CD8-positive, alpha-beta memory T cell (primary cell): ENCODE results near the gene GNL3. TPM values are rescaled to one million over a fixed set of nuclear protein-coding genes. Genes with fewer than 3 reads are reported as not detected.
A peak's percentile ranks its signal among the peaks of the same experiment; 100 is the strongest.

Experiments
- CTCF ChIA-PET: fragments of 350-600 bp; sonication (Branson Sonifier 250); formaldehyde crosslinking; loops from one replicate; lab custom pipeline; 2021; ENCODE audit warnings: antibody characterized with exemption; lab: Charles Lee
- POLR2A ChIA-PET: fragments of 350-600 bp; sonication (Branson Sonifier 250); formaldehyde crosslinking; loops from one replicate; lab custom pipeline; 2021; ENCODE audit warnings: antibody characterized with exemption; lab: Charles Lee
- DNase-seq, 5 donors: peaks; one replicate each; pipeline versions ENCODE4 v3.0.0 to v3.0.0-alpha.2; 2020 to 2022; ENCODE audit warnings: mixed read lengths in 1 of 5
- H3K27ac ChIP-seq: one replicate; pipeline ENCODE4 v1.7.0; 2013; ENCODE audit warnings: low read depth, mild to moderate bottlenecking, low read length, moderate library complexity
- H3K27me3 ChIP-seq: 2 replicates; pipeline ENCODE4 v1.7.0; 2013; ENCODE audit warnings: low read length, mild to moderate bottlenecking; ENCODE audit not compliant: insufficient read depth, poor library complexity, severe bottlenecking
- H3K36me3 ChIP-seq: 2 replicates; pipeline ENCODE4 v1.7.0; 2013; ENCODE audit warnings: mild to moderate bottlenecking, low read length, moderate library complexity; ENCODE audit not compliant: insufficient read depth
- H3K4me1 ChIP-seq: 2 replicates; pipeline ENCODE4 v1.7.0; 2013; ENCODE audit warnings: mild to moderate bottlenecking, low read length, moderate library complexity; ENCODE audit not compliant: insufficient read depth
- H3K4me3 ChIP-seq: 2 replicates; pipeline ENCODE4 v1.7.0; 2013; ENCODE audit warnings: mild to moderate bottlenecking, low read length
- H3K9me3 ChIP-seq: 2 replicates; pipeline ENCODE4 v1.7.0; 2013; ENCODE audit warnings: mild to moderate bottlenecking, low read length
- H3K27ac Mint-ChIP-seq, 8 donors: one replicate each; pipeline ENCODE4 v1.8.0; 2020 to 2021; ENCODE audit warnings: mixed read lengths in 8 of 8, mild to moderate bottlenecking in 6 of 8, inconsistent platforms in 3 of 8, moderate library complexity in 3 of 8
- H3K27me3 Mint-ChIP-seq, 2 donors: one replicate each; pipeline ENCODE4 v1.8.0; 2020 to 2021; ENCODE audit warnings: mixed read lengths in 2 of 2, mild to moderate bottlenecking in 1 of 2, moderate library complexity in 1 of 2
- H3K36me3 Mint-ChIP-seq, 3 donors: one replicate each; pipeline ENCODE4 v1.8.0; 2020 to 2021; ENCODE audit warnings: mixed read lengths in 3 of 3, inconsistent platforms in 1 of 3, mild to moderate bottlenecking in 1 of 3
- H3K4me1 Mint-ChIP-seq, 3 donors: one replicate each; pipeline ENCODE4 v1.8.0; 2020 to 2021; ENCODE audit warnings: mixed read lengths in 3 of 3, inconsistent platforms in 1 of 3, mild to moderate bottlenecking in 1 of 3
- H3K4me3 Mint-ChIP-seq, 7 donors: one replicate each; pipeline ENCODE4 v1.8.0; 2020 to 2021; ENCODE audit warnings: mixed read lengths in 7 of 7, mild to moderate bottlenecking in 6 of 7, moderate library complexity in 4 of 7, inconsistent platforms in 2 of 7
- H3K9me3 Mint-ChIP-seq, 5 donors: one replicate each; pipeline ENCODE4 v1.8.0; 2020 to 2022; ENCODE audit warnings: mixed read lengths in 5 of 5, mild to moderate bottlenecking in 3 of 5, moderate library complexity in 2 of 5, inconsistent platforms in 1 of 5
- polyA plus RNA-seq: library from polyadenylated mRNA; unstranded; fragments of 300-500 nt; fragmentation: Illumina TruSeq; gene quantifications from one replicate; pipeline ENCODE4 v1.2.3, GENCODE V29; 2021
- total RNA-seq, 2 experiments: library from RNA; stranded (reverse); gene quantifications; one replicate each; pipeline ENCODE4 v1.2.3, GENCODE V29; 2021

GNL3 gene
- total and polyA plus RNA-seq, 3 experiments from 2014 or later = 58.5 to 233 (median 229) TPM

DNA sequence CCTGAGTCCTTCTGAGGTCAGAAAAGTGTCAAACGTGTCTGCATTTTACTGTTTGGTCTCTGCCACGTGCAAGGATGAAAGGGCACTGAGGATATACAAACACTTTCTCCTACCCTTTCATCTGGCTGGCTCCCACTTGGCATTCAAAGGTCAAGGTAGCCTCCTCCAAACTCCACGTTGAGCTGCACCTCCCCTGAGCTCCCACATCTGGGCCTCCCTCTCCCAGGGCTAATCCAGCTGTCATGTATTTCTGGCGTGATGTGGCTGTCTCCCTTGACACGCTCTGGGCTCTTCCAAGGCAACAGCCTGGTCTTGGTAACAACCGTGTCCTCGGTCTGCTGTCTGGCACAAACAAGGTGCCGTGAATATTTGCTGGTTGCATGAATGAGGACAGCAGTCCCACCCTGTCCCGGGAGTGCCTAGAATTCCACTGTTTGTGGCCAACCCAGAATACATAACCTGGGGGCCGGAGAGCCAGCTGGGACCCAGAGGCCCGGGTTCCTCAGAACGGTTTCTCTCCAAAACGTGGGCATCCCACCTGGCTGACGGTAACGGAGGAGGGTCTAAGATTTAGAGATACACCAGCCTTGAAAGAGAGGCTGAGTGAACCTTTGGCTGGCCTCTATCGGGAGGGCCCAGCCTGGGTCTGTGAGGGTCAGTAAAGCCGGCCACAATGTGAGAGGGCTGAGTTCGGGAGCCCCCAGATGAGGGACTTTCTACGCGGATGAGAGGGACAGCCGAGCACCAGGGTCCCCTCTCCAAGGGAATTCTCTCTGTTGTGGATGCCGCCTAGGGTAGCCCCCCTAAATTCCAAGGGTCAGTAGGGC, 19.0 kb downstream of the GNL3 start:
- Histone ChIP-seq H3K27me3 (no peaks in the 10 kb centered on the region), H3K27ac (peak overlapping the region; percentile 75), H3K4me3 (peak overlapping the region; percentile 89), H3K4me1 (peaks cover 34% of the 10 kb centered on the region), H3K36me3 (peaks cover 9% of the 10 kb centered on the region), H3K9me3 (no peaks in the 10 kb centered on the region)
- CTCF ChIA-PET = interaction anchor here (0.7 kb wide), 1 partner anchor 78 kb away, joined by 3 read pairs; no protein-coding TSS in a partner anchor
- POLR2A ChIA-PET = interaction anchor here (0.6 kb wide), 1 partner anchor 245 kb away, joined by 5 read pairs; no protein-coding TSS in a partner anchor
- H3K4me1 Mint-ChIP-seq = peaks cover 29 to 52% (median 37%) of the 10 kb centered on the region in 3 donors
- no peaks in the 10 kb centered on the region for H3K9me3 Mint-ChIP-seq
- H3K27me3 Mint-ChIP-seq = no peaks in the 10 kb centered on the region
- H3K36me3 Mint-ChIP-seq = peaks cover 0 to 37% (median 0%) of the 10 kb centered on the region in 3 donors
- peak in 1 of 5 donors; percentile 13 for DNase-seq
- H3K27ac Mint-ChIP-seq = peak overlapping the region; percentile 95 to 99 (median 97)
- peak overlapping the region; percentile 93 to 99 (median 95) for H3K4me3 Mint-ChIP-seq

DNA sequence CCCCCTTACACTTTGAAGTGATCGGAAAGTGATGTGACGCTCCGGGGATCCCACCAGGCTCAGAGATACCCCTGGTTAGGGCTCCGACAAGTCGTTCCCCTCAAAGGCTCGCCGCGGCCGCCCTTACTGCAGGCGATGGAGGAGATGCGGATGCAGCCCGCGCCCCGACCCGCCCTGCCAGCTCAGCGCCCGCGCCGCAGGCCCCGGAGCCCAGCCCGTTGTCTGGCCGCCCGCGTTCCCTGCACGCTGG, 19.5 kb downstream of the GNL3 start:
- DNase-seq = no peak
- peaks cover 9% of the 10 kb centered on the region for H3K36me3 ChIP-seq
- peaks cover 29 to 49% (median 37%) of the 10 kb centered on the region in 3 donors for H3K4me1 Mint-ChIP-seq
- no peaks in the 10 kb centered on the region for H3K9me3 Mint-ChIP-seq
- H3K27me3 Mint-ChIP-seq = no peaks in the 10 kb centered on the region
- H3K27ac ChIP-seq = peak overlapping the region; percentile 75
- no peaks in the 10 kb centered on the region for H3K27me3 ChIP-seq
- H3K4me3 ChIP-seq = peak overlapping the region; percentile 89
- no peaks in the 10 kb centered on the region for H3K9me3 ChIP-seq
- POLR2A ChIA-PET = no interaction called here
- H3K27ac Mint-ChIP-seq = peak overlapping the region; percentile 95 to 99 (median 97)
- peaks cover 0 to 32% (median 0%) of the 10 kb centered on the region in 3 donors for H3K36me3 Mint-ChIP-seq
- H3K4me1 ChIP-seq = peaks cover 34% of the 10 kb centered on the region
- peak overlapping the region; percentile 93 to 99 (median 95) for H3K4me3 Mint-ChIP-seq
- CTCF ChIA-PET = interaction anchor here (0.7 kb wide), 1 partner anchor 79 kb away, joined by 3 read pairs; no protein-coding TSS in a partner anchor

DNA sequence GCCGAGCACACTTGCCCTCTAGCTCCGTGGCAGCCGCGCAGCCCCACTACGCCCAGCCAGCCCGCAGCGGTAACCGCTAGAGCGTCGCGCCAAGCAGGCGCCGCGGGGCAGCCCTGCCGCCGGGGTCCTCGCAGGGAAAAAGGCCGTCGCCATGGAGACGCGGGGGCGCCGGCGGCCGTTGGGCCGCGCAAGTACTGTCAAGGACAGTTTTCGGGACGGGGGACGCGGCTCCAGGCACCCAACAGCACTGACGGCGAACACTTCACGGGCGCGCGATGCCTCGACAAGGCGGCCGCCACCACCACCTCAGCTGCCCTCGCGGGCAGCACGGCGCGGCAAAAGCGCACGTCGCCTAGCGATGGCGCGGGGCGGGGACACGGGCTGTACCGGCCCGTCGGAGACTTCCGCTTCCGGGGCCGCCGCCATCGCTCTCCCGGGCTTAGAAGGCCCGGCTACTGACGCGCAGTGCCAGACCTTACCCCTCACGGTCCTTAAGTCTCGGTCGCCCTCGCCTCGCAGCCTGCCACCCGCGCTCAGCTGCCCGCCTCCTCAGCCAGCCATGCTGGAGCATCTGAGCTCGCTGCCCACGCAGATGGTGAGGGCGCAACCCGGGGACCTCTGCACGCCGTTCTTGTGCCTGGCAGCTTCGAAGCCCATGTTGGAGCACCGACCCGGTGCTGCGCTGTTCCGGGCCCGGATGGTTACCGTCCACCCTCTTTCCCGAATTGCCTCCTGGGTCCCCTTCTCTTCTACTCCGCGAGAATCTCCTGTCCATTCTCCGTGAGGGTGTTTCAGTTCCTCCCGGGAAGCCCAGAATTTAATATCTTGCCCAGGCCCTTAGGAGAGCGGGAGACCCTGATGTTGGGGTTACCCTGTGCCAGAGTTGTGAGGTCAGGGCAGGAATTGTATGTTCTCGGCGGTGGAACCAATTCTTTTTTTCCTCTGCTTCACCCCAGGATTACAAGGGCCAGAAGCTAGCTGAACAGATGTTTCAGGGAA, 20.2 kb downstream of the GNL3 start, which contains the start of the genes GLT8D1 and SPCS1:
Gene GLT8D1, minus strand, starts transcription at position 104 of the 999 bp plus-strand sequence. CDS start 5,331 bp downstream, outside the sequence.
Gene SPCS1, plus strand, starts transcription at position 419 of the 999 bp plus-strand sequence. Its CDS starts 141 bp downstream, at position 560.
- no peaks in the 10 kb centered on the region for H3K9me3 Mint-ChIP-seq
- POLR2A ChIA-PET = interaction anchor here (1.3 kb wide), 1 partner anchor 14 kb away, joined by 3 read pairs; no protein-coding TSS in a partner anchor
- peak; percentile 81 to 92 (median 88) for DNase-seq
- H3K27me3 ChIP-seq = no peaks in the 10 kb centered on the region
- H3K9me3 ChIP-seq = no peaks in the 10 kb centered on the region
- peak within 1 kb of the TSS; percentile 95 to 99 (median 97) for H3K27ac Mint-ChIP-seq
- H3K4me3 Mint-ChIP-seq = peak within 1 kb of the TSS; percentile 93 to 99 (median 95)
- peaks cover 9% of the 10 kb centered on the region for H3K36me3 ChIP-seq
- H3K36me3 Mint-ChIP-seq = peaks cover 0 to 32% (median 0%) of the 10 kb centered on the region in 3 donors
- H3K27ac ChIP-seq = peak within 1 kb of the TSS; percentile 75
- H3K27me3 Mint-ChIP-seq = no peaks in the 10 kb centered on the region
- H3K4me1 Mint-ChIP-seq = peaks cover 29 to 48% (median 37%) of the 10 kb centered on the region in 3 donors
- peak within 1 kb of the TSS; percentile 89 for H3K4me3 ChIP-seq
- CTCF ChIA-PET = interaction anchor here (0.7 kb wide), 1 partner anchor 79 kb away, joined by 3 read pairs; no protein-coding TSS in a partner anchor
- H3K4me1 ChIP-seq = peaks cover 34% of the 10 kb centered on the region

DNA sequence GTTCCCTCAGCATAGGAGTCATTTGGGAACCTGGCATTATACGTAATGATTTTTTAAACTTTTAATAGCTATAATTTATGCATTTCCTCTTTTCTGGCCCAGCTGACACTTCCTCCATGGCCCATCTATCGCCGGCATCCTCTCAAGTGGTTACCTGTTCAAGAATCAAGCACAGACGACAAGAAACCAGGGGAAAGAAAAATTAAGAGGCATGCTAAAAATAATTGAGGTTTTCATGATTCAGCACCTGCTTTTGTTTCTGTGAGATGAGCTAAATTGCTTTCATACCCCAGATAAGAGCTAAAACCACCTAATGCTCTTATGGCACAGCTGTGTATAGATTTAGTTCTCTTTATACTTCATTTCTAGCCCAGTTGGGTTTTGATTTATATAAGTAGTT, 21.8 kb downstream of the GNL3 start:
- CTCF ChIA-PET = no interaction called here

DNA sequence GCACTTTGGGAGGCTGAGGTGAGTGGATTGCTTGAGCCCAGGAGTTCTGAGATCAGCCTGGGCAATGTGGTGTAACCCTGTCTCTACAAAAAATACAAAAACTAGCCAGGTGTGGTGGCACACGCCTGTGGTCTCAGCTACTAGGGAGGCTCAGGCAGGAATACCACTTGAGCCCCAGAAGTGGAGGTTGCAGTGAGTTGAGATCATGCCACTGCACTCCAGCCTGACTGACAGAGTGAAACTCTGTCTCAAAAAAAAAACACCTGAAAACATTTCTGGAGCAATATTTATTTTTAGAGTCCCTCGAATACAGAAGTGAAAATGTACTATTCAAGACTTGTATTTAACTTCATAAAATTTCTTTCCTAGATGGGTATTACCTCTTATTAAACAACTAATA, 24.7 kb downstream of the GNL3 start:
- H3K36me3 Mint-ChIP-seq = peaks cover 0 to 41% (median 0%) of the 10 kb centered on the region in 3 donors
- peak overlapping the region in 4 of 8 donors; percentile 27 to 51 (median 41) for H3K27ac Mint-ChIP-seq
- Histone ChIP-seq H3K27ac (no peak overlapping the region), H3K4me3 (no peak overlapping the region), H3K27me3 (no peaks in the 10 kb centered on the region), H3K9me3 (no peaks in the 10 kb centered on the region), H3K4me1 (peaks cover 19% of the 10 kb centered on the region), H3K36me3 (peaks cover 9% of the 10 kb centered on the region)
- no peaks in the 10 kb centered on the region for H3K27me3 Mint-ChIP-seq
- ChIA-PET POLR2A (no interaction called here), CTCF (no interaction called here)
- DNase-seq = no peak
- no peaks in the 10 kb centered on the region for H3K9me3 Mint-ChIP-seq
- no peak overlapping the region for H3K4me3 Mint-ChIP-seq
- H3K4me1 Mint-ChIP-seq = peaks cover 18 to 23% (median 18%) of the 10 kb centered on the region in 3 donors

More for the DNA sequence above, 21.8 kb downstream of the GNL3 start:
- Mint-ChIP-seq H3K9me3 (no peaks in the 10 kb centered on the region), H3K4me3 (peak overlapping the region; percentile 67 to 81 (median 74)), H3K4me1 (peaks cover 29 to 41% (median 37%) of the 10 kb centered on the region in 3 donors), H3K36me3 (peaks cover 0 to 40% (median 0%) of the 10 kb centered on the region in 3 donors), H3K27me3 (no peaks in the 10 kb centered on the region), H3K27ac (peak overlapping the region; percentile 65 to 99 (median 83))
- Histone ChIP-seq H3K4me3 (no peak overlapping the region), H3K27ac (no peak overlapping the region), H3K4me1 (peaks cover 34% of the 10 kb centered on the region), H3K27me3 (no peaks in the 10 kb centered on the region), H3K9me3 (no peaks in the 10 kb centered on the region), H3K36me3 (peaks cover 9% of the 10 kb centered on the region)
- POLR2A ChIA-PET = interaction anchor here (0.6 kb wide), 1 partner anchor 15 kb away, joined by 3 read pairs; no protein-coding TSS in a partner anchor
- DNase-seq = no peak

DNA sequence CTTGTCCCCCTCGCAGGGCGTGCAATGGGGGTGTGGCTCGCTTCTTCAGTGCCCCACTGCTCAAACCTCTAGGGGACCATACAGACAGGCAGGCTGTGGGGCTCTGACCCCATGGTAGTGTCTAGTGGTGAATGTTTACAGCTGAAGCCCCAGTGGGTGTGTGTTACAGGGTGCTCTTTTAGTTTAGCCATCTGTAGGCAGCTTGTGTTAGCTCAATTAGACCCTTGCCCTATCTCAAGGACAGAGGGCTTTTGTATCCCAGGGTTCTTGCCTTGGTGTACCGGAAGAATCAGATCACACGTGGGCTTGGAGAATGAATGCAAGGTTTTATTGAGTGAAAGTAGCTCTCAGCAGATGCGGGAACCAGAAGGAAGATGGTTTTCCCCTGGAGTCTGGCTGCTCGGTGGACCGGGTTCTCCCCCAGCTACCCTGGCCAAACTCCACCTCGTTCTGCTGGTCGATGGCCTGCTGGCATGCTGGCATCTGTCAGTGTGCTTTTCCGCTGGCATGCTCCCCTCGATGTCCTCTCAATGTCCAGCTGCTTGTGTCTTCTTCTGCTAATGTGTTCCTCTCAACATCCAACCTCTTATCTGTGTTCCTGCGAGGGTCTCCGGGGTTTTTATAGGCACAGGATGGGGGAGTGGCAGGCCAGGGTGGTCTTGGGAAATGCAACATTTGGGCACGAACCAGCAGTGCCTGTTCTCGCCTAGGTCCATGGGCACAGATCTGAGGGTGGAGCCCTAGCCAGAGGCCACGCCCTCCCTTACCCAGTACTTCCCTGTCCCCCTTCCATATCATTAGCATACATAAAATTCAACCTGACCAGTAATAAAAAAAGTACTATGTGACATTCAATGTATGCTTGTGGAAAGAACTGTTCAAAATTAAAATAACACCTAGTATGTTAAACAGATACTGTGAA, 26.7 kb downstream of the GNL3 start:
- Histone ChIP-seq H3K27ac (no peak overlapping the region), H3K27me3 (no peaks in the 10 kb centered on the region), H3K4me1 (peaks cover 8% of the 10 kb centered on the region), H3K9me3 (no peaks in the 10 kb centered on the region), H3K36me3 (peaks cover 9% of the 10 kb centered on the region), H3K4me3 (no peak overlapping the region)
- Mint-ChIP-seq H3K4me3 (no peak overlapping the region), H3K27ac (peak overlapping the region in 5 of 8 donors; percentile 2 to 79 (median 64)), H3K9me3 (no peaks in the 10 kb centered on the region), H3K4me1 (peaks cover 6 to 7% (median 7%) of the 10 kb centered on the region in 3 donors), H3K27me3 (no peaks in the 10 kb centered on the region), H3K36me3 (peaks cover 0 to 37% (median 0%) of the 10 kb centered on the region in 3 donors)
- POLR2A ChIA-PET = no interaction called here
- CTCF ChIA-PET = no interaction called here
- no peak for DNase-seq
